Uterus (tissue), 4 donors: ENCODE data around the gene GLI2. TPM values are rescaled to one million over a fixed set of nuclear protein-coding genes. Genes with fewer than 3 reads are reported as not detected.
A peak's percentile ranks its signal among the peaks of the same experiment; 100 is the strongest.

Experiments
- DNase-seq, 2 donors: peaks; one replicate each; pipeline ENCODE4 v3.0.0-alpha.2; 2019 to 2020
- H3K27ac ChIP-seq, 2 donors: fragments of 200-600 bp; sonication (generic); 1 replicate in 1 of 2; 2 replicates in 1 of 2; pipeline ENCODE4 v1.5.1; 2016 to 2018
- H3K27me3 ChIP-seq, 2 donors: fragments of 200-600 bp; sonication (generic); one replicate each; pipeline ENCODE4 v1.5.1; 2018 to 2019; ENCODE audit warnings: control low read depth in 1 of 2
- H3K36me3 ChIP-seq, 2 donors: fragments of 200-600 bp; sonication (generic); one replicate each; pipeline ENCODE4 v1.5.1; 2019; ENCODE audit warnings: control low read depth in 1 of 2
- H3K4me1 ChIP-seq, 2 donors: fragments of 200-600 bp; sonication (generic); one replicate each; pipeline ENCODE4 v1.5.1; 2018 to 2019; ENCODE audit warnings: control low read depth in 1 of 2
- H3K4me3 ChIP-seq, 2 donors: fragments of 200-600 bp; sonication (generic); 1 replicate in 1 of 2; 2 replicates in 1 of 2; pipeline ENCODE4 v1.5.1; 2018 to 2019; ENCODE audit warnings: mild to moderate bottlenecking in 1 of 2
- H3K9me3 ChIP-seq, 2 donors: fragments of 200-600 bp; sonication (generic); one replicate each; pipeline ENCODE4 v1.5.1; 2019; ENCODE audit warnings: control low read depth in 1 of 2
- POLR2A ChIP-seq, 2 donors: fragments of 450-650 bp; IDR thresholded peaks; one replicate each; pipeline ENCODE4 v1.6.1; 2016; ENCODE audit warnings: antibody characterized with exemption in 2 of 2, mild to moderate bottlenecking in 1 of 2, moderate library complexity in 1 of 2
- intact Hi-C: fragments of 100-400 bp; cut with DNase I; formaldehyde crosslinking; loops from one replicate; pipeline ENCODE4 v1.15.1; 2023; ENCODE audit warnings: low total_unique reads
- total RNA-seq, 4 donors: library from RNA; depleted of rRNA in 3 of 4; stranded (reverse); fragments of >200 nt in 3 of 4; gene quantifications; one replicate each; pipeline versions ENCODE4 v1.1.0 to v1.2.4, GENCODE V29; 2014 to 2023
- TF ChIP-seq, protein P1 (sequence below), 4 experiments: fragments of 200-600 bp in 2 of 4; fragments of 450-650 bp in 2 of 4; sonication (generic) in 2 of 4; IDR thresholded peaks; one replicate each; pipeline ENCODE4 v1.5.1; 2016 to 2019; ENCODE audit warnings: antibody characterized with exemption in 4 of 4, mild to moderate bottlenecking in 2 of 4, moderate library complexity in 1 of 4
- donor health status: DM: yes; HTN: yes; CAD: no.

The GLI2 gene
- total RNA-seq, 4 donors from 2014 or later, result 2.9 to 23.6 (median 12.9) TPM

DNA sequence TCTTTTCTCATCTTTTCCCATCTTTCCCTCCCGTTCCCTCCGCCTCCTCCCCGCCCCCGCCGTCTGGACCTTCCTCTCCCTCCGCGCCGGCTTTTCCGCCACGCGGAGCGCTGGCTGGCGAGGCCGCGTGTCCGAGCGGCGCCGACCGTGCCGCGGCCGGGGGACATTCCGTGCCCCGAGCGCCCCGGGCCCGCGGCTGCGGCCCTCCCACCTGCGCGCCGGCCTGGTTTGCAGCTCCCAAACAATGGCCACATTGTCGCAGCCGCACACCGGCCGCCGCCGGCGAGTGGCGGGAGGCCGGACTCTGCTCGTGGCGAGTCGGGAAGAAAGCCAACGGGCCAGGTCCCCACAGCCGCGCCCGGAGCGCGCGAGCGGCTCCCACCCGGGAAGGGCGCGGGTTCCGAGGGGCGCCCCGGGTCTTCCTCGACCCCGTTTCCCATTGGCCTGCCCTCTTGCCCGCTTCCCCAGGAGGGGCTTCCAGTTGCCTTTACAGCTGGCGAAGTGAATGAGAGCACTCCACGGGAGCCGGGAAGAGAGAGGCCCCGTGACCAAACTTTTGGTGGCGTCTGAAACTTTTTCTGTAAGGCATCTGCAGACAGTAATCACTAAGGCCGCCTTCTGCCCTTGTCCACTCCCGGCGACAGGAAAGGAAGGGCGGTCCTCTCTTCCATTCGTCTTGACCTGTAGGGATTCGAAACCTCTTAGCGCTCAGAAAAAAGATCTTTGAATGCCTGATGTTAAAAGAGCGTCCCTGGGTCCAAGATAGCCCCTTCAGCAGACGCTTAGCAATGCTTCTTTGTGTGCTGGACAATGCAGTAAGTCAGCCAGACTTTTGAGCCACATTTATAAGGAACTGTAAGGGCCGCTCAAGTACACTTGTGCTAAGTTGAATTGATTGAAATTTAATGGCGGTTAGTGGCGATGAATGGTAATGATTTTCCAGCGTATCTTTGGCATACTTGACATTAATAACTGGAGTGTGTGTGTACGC is 6.2 kb downstream of the GLI2 start:
- no peaks in the 10 kb centered on the region for H3K27me3 ChIP-seq
- peak overlapping the region in 1 of 2 donors; percentile 50 for H3K4me3 ChIP-seq
- peak overlapping the region in 1 of 2 donors; percentile 8 for H3K27ac ChIP-seq
- DNase-seq, result no peak
- no peaks in the 10 kb centered on the region for H3K9me3 ChIP-seq
- TF ChIP-seq, protein P1, sequence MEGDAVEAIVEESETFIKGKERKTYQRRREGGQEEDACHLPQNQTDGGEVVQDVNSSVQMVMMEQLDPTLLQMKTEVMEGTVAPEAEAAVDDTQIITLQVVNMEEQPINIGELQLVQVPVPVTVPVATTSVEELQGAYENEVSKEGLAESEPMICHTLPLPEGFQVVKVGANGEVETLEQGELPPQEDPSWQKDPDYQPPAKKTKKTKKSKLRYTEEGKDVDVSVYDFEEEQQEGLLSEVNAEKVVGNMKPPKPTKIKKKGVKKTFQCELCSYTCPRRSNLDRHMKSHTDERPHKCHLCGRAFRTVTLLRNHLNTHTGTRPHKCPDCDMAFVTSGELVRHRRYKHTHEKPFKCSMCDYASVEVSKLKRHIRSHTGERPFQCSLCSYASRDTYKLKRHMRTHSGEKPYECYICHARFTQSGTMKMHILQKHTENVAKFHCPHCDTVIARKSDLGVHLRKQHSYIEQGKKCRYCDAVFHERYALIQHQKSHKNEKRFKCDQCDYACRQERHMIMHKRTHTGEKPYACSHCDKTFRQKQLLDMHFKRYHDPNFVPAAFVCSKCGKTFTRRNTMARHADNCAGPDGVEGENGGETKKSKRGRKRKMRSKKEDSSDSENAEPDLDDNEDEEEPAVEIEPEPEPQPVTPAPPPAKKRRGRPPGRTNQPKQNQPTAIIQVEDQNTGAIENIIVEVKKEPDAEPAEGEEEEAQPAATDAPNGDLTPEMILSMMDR (IDR thresholded peaks at IDR 0.05), result no peak
- no peak for TF ChIP-seq POLR2A (IDR thresholded peaks at IDR 0.05)
- no peaks in the 10 kb centered on the region for H3K4me1 ChIP-seq
- intact Hi-C loops, result no loop called here
- H3K36me3 ChIP-seq, result no peaks in the 10 kb centered on the region

DNA sequence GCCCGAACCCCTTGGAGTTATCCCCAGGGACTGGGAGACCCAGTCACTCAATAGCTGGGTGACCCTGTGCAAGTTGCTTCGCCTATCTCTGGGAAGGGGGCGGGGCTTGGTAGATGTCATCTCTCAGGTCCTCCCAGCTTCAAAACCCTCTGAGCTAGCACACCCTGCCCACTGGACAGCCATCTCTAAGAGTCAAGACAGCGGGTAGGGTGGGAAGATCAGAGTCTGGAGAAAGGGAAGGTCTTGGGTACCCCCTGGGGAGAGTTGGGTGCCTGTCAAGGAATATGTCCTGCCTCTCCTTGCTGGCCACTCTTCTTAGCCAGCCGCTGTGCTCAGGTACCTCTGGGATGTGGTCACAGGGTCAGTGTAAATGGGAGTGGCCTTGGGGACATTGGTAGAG is 8.0 kb downstream of the GLI2 start:
- TF ChIP-seq, protein P1 (IDR thresholded peaks at IDR 0.05), result no peak
- no peak for TF ChIP-seq POLR2A (IDR thresholded peaks at IDR 0.05)
- Histone ChIP-seq H3K36me3 (no peaks in the 10 kb centered on the region), H3K27ac (no peak overlapping the region), H3K4me1 (no peaks in the 10 kb centered on the region), H3K9me3 (no peaks in the 10 kb centered on the region), H3K4me3 (no peak overlapping the region), H3K27me3 (no peaks in the 10 kb centered on the region)
- intact Hi-C loops, result no loop called here
- no peak for DNase-seq

DNA sequence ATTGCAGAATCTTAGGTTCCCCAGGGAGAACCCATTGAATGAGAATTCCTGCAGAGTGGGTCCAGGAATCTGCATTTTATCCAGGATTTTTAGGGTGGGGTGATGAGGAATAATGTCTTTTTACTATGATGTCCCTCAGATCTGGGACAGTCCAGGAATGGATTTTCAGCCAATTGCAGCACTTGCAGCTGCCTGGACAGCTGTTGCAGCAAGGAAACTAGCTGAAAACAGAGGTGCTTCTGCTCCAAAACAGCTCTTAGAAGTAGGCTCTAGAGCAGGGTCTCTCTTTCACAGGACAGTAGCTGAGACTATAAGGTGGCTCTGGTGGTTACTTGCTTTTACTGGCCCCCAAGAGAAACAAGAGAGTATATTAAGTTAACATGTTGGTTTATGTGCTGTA is 9.1 kb downstream of the GLI2 start:
- no peaks in the 10 kb centered on the region for H3K4me1 ChIP-seq
- DNase-seq, result no peak
- H3K36me3 ChIP-seq, result no peaks in the 10 kb centered on the region
- intact Hi-C loops, result no loop called here
- no peaks in the 10 kb centered on the region for H3K27me3 ChIP-seq
- H3K4me3 ChIP-seq, result no peak overlapping the region
- H3K27ac ChIP-seq, result no peak overlapping the region
- TF ChIP-seq POLR2A (IDR thresholded peaks at IDR 0.05), result no peak
- TF ChIP-seq, protein P1 (IDR thresholded peaks at IDR 0.05), result no peak
- no peaks in the 10 kb centered on the region for H3K9me3 ChIP-seq

DNA sequence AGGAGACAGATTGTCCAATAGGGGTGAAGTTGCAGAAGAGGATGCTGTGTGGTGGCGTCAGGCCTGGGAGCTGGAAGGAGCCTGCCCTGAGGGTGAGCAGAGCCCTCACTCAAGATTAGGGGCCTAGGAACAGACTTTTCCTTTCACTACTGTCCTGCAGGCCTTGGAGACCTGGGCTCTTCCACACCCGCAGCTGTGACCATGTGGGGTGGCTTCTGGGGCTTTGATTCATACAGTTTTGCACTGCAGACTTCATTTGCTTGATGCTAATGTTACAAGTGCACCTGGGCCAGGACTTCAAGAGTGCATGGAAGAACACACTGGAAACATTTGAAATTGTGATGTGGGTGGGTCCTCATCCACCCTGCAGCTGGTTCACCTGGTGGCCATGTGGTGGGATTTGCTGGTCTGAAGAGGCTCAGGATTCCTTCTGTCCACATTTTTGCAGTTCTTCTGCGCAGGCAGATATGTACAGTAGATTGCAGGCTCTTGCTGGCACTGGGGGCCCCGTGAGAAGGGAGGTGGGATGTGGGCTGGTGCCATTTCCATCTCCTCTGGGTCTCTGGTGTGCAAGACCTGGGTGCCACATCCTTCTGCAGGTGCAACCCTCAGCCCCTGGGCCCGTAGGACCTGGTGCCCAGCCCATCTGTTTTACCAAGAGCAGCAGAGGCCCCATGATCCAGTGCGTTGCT is 9.9 kb downstream of the GLI2 start:
- no peak overlapping the region for H3K27ac ChIP-seq
- no peaks in the 10 kb centered on the region for H3K9me3 ChIP-seq
- no peak for TF ChIP-seq POLR2A (IDR thresholded peaks at IDR 0.05)
- TF ChIP-seq, protein P1 (IDR thresholded peaks at IDR 0.05), result no peak
- no peaks in the 10 kb centered on the region for H3K4me1 ChIP-seq
- no peaks in the 10 kb centered on the region for H3K27me3 ChIP-seq
- intact Hi-C loops, result no loop called here
- no peaks in the 10 kb centered on the region for H3K36me3 ChIP-seq
- DNase-seq, result no peak
- H3K4me3 ChIP-seq, result no peak overlapping the region

DNA sequence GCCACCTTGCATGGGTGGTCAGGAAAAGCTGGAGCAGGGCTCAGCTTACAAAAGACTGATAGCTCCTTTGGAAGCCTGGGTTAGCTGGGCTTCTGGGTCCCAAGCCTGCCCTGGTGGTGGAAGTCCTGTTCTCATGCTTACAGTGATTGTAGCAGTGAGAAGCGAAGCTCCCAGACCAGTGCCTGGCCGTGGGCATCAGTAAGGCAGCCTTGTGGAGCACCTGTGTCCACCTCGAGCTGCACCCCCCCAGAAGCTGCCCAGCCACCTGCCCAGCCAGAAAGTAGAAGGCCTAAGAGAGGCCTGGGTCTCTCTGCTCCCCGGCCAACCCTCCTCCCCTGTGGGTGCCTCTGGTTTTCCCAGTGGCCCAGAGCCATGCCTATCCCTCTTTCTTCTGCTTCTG is 10.5 kb downstream of the GLI2 start:
- DNase-seq, result no peak
- Histone ChIP-seq H3K4me3 (no peak overlapping the region), H3K4me1 (no peaks in the 10 kb centered on the region), H3K27ac (no peak overlapping the region), H3K9me3 (no peaks in the 10 kb centered on the region), H3K27me3 (no peaks in the 10 kb centered on the region), H3K36me3 (no peaks in the 10 kb centered on the region)
- no peak for TF ChIP-seq POLR2A (IDR thresholded peaks at IDR 0.05)
- TF ChIP-seq, protein P1 (IDR thresholded peaks at IDR 0.05), result no peak
- intact Hi-C loops, result no loop called here
